Measurements from ENCODE around the gene GMPPA. TPM values are rescaled to one million over a fixed set of nuclear protein-coding genes. Genes with fewer than 3 reads are reported as not detected.

GMPPA gene
- total and polyA plus RNA-seq, 9 of the 15 experiments (the other 6 are each of a cell fraction or from before 2014, with no cell fraction given): 7.0 to 101 (median 66.7) TPM

DNA sequence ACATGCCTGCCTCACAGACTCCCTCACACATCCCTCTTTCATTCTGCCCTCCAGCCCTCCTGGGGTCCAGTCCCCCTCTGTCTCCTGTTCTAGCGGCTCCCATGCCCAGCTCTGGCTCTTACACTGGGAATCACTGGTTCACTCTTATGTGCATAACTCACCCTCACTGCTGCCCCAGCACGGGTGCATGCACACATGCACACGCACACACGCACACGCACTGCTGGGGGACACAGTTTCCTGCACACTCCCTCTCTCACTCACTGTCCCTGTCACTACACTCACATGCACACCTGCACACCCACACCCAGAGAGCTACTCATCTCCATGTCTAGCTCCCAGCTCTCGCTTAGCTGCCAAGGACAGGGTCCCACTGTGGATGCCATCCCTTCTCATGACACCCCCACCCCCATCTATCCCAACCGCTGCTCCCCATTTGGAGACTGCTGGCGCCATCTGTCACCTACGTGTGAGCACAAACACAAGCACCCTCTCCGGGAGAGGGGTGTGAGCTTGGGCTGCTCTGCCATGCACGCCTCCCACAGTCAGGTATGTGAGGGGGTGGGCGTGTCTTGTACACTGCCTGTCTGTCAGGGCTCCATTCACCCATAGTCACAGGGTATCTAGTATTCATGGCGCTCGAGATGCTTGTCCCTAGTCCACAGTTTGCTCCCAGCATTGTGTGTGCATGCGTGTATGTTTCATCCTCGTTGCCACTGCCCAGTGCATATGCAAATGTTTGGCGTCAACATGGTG, 17.4 kb downstream of the GMPPA start (continued):
- TF ChIP-seq MYNN (IDR thresholded peaks at IDR 0.05): no peak
- no peak for TF ChIP-seq MYNN (CRISPR knock-in tag; IDR thresholded peaks at IDR 0.05)
- TF ChIP-seq SAP30 (IDR thresholded peaks at IDR 0.05; ENCODE audit: borderline replicate concordance, insufficient read depth, low read depth, low read length, poor library complexity, severe bottlenecking): peak; percentile 37
- TF ChIP-seq ZNF41 (CRISPR knock-in tag; conservative IDR thresholded peaks at IDR 0.05): no peak
- TF ChIP-seq BCOR (IDR thresholded peaks at IDR 0.05): no peak
- TF ChIP-seq HNRNPK (IDR thresholded peaks at IDR 0.05; ENCODE audit: low read depth, low read length, poor library complexity, severe bottlenecking): no peak
- no peak for TF ChIP-seq RBBP5 (IDR thresholded peaks at IDR 0.05; ENCODE audit: borderline replicate concordance, insufficient read depth, low read length, poor library complexity, severe bottlenecking)
- TF ChIP-seq TGIF2 (CRISPR knock-in tag; IDR thresholded peaks at IDR 0.05): no peak

DNA sequence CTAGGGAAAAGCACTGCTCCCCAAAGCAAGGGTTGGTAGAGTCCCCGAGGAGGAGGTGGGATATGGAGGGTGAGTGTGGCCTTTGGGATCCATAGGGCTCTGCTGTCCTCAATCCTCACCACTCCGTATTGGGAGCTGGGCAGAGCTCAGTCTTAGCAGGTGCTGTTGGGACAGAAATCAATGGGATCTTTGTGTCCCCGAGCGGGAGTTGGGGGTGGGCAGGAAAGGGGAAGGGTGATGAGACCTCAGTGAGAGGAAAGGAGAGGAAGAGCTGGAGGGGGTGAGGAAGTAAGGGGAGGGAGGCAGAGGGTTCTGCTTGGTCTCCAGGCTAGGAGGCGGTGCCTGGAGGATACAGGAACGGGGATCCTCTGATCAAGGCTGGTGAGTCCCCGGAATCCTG, 18.2 kb downstream of the GMPPA start:
- no peak for DNase-seq (ENCODE audit: extremely low read depth in 1 of 4, low spot score in 3 of 4)
- Histone ChIP-seq H3K79me2 (ENCODE audit: control insufficient read depth, insufficient read depth, low read length) (peaks cover 68% of the 10 kb centered on the region), H3K9me1 (ENCODE audit: control insufficient read depth, insufficient read depth, low read length) (peaks cover 3% of the 10 kb centered on the region), H3K4me1 (replicated peaks in 1 of 2; ENCODE audit: control insufficient read depth in 2 of 2, insufficient read depth in 2 of 2, low read length in 2 of 2) (peaks cover 71 to 91% of the 10 kb centered on the region in 2 experiments), H3K9me3 (replicated peaks; ENCODE audit: control insufficient read depth, insufficient read depth, low read depth, low read length) (no peaks in the 10 kb centered on the region), H3K36me3 (ENCODE audit: control insufficient read depth, insufficient read depth, low read length) (peaks cover 16% of the 10 kb centered on the region; the same call in 2 of the 3 replicates), H4K20me1 (replicated peaks; ENCODE audit: control insufficient read depth, insufficient read depth, low read length) (no peaks in the 10 kb centered on the region), H3K9ac (ENCODE audit: insufficient read depth in 1 of 2, low read depth in 2 of 2, low read length in 2 of 2) (peak overlapping the region; percentile 39 to 85), H3K27ac (ENCODE audit: extremely low read depth, low read depth, low read length) (peak overlapping the region; percentile 32; the same call in 2 of the 3 replicates), H3K27me3 (ENCODE audit: control insufficient read depth in 2 of 2, insufficient read depth in 2 of 2, low read length in 2 of 2) (no peaks in the 10 kb centered on the region), H3K4me2 (ENCODE audit: insufficient read depth, low read length) (peak overlapping the region; percentile 78), H3K4me3 (peak overlapping the region; percentile 38), H2AFZ (ENCODE audit: low read depth, low read length) (no peak overlapping the region)
- TF ChIP-seq SRSF9 (IDR thresholded peaks at IDR 0.05; ENCODE audit: borderline replicate concordance, low read depth, low read length): no peak
- no peak for FAIRE-seq
- CTCF ChIA-PET (ENCODE audit: low intra/inter-chr PET ratio): no interaction called here
- 20% methylated on average over 4 of the region's 7 CpGs for WGBS (ENCODE audit: insufficient coverage, low coverage, missing lambda C conversion rate)
- intact Hi-C loops (cut with micrococcal nuclease) (no loop called here), in situ Hi-C loops (cut with MboI) (no loop called here)
- BruUV-seq (replicated peaks): no TSS peak
- no peak for ATAC-seq
- POLR2A ChIA-PET: interaction anchor here (1.0 to 1.4 kb wide), 2 partner anchors 18 to 40 kb away, joined by 4 read pairs; partner anchors contain the start of gene GMPPA

Data from K562 (cell line).